Thyroid gland (tissue), 4 donors: ENCODE measurements around the gene SNRPA1. TPM values are rescaled to one million over a fixed set of nuclear protein-coding genes. Genes with fewer than 3 reads are reported as not detected.
A peak's percentile ranks its signal among the peaks of the same experiment; 100 is the strongest.

Experiments
- DNase-seq, 2 donors: peaks; one replicate each; pipeline ENCODE4 v3.0.0-alpha.2; 2019
- H3K27ac ChIP-seq, 3 donors: fragments of 200-600 bp; sonication (generic); 1 replicate in 2 of 3; 2 replicates in 1 of 3; pipeline ENCODE4 v1.5.1; 2016 to 2019; ENCODE audit warnings: mild to moderate bottlenecking in 1 of 3, moderate library complexity in 1 of 3
- H3K27me3 ChIP-seq: fragments of 200-600 bp; sonication (generic); one replicate; pipeline ENCODE4 v1.5.1; 2019
- H3K36me3 ChIP-seq, 2 donors: fragments of 200-600 bp; sonication (generic); one replicate each; pipeline ENCODE4 v1.5.1; 2016 to 2019
- H3K4me1 ChIP-seq, 2 donors: fragments of 200-600 bp; sonication (generic); one replicate each; pipeline ENCODE4 v1.5.1; 2017 to 2019
- H3K4me3 ChIP-seq, 3 donors: fragments of 200-600 bp; sonication (generic); replicated peaks in 1 of 3; 1 replicate in 2 of 3; 2 replicates in 1 of 3; pipeline ENCODE4 v1.5.1; 2016; ENCODE audit warnings: mild to moderate bottlenecking in 1 of 3
- H3K9me3 ChIP-seq: fragments of 200-600 bp; sonication (generic); one replicate; pipeline ENCODE4 v1.5.1; 2017
- POLR2A ChIP-seq, 2 donors: fragments of 450-650 bp; IDR thresholded peaks; one replicate each; pipeline ENCODE4 v1.6.1; 2017; ENCODE audit warnings: antibody characterized with exemption in 2 of 2, mild to moderate bottlenecking in 2 of 2, moderate library complexity in 1 of 2
- WGBS, 2 donors: methylation state at CpG; one replicate each; pipeline ENCODE4 v1.1.5; 2017; 5-methylcytosine and 5-hydroxymethylcytosine counted together
- intact Hi-C: fragments of 100-400 bp; cut with DNase I; formaldehyde crosslinking; loops from one replicate; pipeline ENCODE4 v1.15.1; 2023
- total RNA-seq, 4 donors: library from RNA; depleted of rRNA; stranded (reverse); fragments of >200 nt; gene quantifications; one replicate each; pipeline ENCODE4 v1.2.3, GENCODE V29; 2016
- TF ChIP-seq, protein P1 (sequence below), 6 experiments: fragments of 200-600 bp in 3 of 6; fragments of 450-650 bp in 3 of 6; sonication (generic) in 3 of 6; IDR thresholded peaks; one replicate each; pipeline ENCODE4 v1.5.1; 2016 to 2019; ENCODE audit warnings: antibody characterized with exemption in 6 of 6, mild to moderate bottlenecking in 2 of 6, inconsistent platforms in 1 of 6, moderate library complexity in 1 of 6

SNRPA1 gene
- total RNA-seq, 4 donors from 2014 or later: 34.8 to 111 (median 71.1) TPM

DNA sequence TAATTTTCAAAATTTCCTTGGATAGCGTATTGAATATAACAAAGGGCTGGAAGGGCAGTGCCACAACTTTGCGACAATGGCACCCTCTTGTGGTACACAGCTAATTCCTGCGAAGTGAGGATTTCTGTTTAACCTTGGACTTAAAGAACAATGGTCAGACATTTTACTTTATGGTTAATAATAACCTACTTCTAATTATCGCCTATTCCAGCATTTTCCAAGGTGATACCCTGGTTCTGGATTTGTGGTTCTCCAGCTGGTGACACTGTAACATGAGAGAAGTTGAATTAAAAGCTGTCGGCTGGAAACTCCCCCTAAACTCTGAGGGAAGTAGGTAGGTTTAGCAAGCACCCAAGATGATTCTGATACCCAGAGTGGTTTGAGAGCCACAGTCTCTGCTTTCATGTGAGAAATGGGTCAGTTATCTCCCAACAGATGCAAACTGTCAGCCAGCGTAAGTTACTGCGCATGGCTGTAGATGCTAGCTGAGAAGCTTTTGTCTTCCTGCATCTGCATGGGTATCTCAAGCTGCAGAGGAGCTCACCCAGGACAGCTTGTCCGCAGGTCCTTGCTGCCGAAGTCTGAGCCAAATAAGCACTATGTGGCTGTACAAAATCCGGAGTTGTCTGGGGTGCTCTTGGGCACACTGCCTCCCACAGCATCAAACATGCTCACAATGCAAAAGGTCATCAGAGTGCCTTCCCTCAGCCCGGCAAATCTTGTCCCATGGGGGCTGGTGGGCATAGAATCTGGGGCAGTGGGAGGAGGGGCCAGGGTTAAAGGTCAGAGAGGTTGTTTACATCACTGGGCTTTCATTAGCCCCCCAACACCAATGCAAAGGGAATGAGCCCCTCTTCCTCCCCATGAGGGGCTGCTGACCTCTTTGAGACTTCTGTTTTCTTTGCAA, 36.6 kb downstream of the SNRPA1 start:
- Histone ChIP-seq H3K27me3 (no peaks in the 10 kb centered on the region), H3K4me3 (no peak overlapping the region), H3K36me3 (no peaks in the 10 kb centered on the region), H3K4me1 (no peaks in the 10 kb centered on the region), H3K9me3 (no peaks in the 10 kb centered on the region), H3K27ac (no peak overlapping the region)
- WGBS, 2 donors: 32 to 34% methylated on average over 9 to 11 of the region's 11 CpGs
- DNase-seq: peak; percentile 61 to 65
- TF ChIP-seq, protein P1, sequence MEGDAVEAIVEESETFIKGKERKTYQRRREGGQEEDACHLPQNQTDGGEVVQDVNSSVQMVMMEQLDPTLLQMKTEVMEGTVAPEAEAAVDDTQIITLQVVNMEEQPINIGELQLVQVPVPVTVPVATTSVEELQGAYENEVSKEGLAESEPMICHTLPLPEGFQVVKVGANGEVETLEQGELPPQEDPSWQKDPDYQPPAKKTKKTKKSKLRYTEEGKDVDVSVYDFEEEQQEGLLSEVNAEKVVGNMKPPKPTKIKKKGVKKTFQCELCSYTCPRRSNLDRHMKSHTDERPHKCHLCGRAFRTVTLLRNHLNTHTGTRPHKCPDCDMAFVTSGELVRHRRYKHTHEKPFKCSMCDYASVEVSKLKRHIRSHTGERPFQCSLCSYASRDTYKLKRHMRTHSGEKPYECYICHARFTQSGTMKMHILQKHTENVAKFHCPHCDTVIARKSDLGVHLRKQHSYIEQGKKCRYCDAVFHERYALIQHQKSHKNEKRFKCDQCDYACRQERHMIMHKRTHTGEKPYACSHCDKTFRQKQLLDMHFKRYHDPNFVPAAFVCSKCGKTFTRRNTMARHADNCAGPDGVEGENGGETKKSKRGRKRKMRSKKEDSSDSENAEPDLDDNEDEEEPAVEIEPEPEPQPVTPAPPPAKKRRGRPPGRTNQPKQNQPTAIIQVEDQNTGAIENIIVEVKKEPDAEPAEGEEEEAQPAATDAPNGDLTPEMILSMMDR (IDR thresholded peaks at IDR 0.05): peak; percentile 68 to 94 (median 84)
- no peak for TF ChIP-seq POLR2A (IDR thresholded peaks at IDR 0.05)
- intact Hi-C loops: loop anchor here (2.0 to 10.0 kb wide), 2 partner anchors 244 to 344 kb away; partner anchors contain the start of gene LRRK1

DNA sequence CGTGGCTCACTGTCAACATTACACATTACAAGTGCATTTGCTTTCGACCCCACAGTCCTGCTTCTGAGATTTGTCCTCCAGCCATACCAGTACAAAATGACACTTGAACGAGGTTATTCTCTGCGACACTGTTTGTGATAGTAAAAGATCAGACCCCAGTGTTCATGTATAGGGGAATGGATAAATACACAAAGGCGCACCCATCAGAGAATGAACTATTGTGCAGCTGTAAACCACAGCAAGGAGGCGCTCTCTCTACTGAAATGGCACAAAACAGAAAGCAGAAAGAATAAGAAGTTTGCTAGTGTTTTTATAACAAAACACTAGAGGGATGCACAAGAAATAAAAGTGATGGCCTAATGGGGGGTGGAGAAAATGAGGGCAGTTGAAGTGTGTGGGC, 38.3 kb downstream of the SNRPA1 start:
- no peak for TF ChIP-seq POLR2A (IDR thresholded peaks at IDR 0.05)
- TF ChIP-seq, protein P1 (IDR thresholded peaks at IDR 0.05): no peak
- no peaks in the 10 kb centered on the region for H3K9me3 ChIP-seq
- no peaks in the 10 kb centered on the region for H3K27me3 ChIP-seq
- H3K4me3 ChIP-seq: no peak overlapping the region
- intact Hi-C loops: loop anchor here (2.0 to 10.0 kb wide), 2 partner anchors 168 to 342 kb away; partner anchors contain the start of gene LRRK1
- H3K27ac ChIP-seq: no peak overlapping the region
- no peak for DNase-seq
- H3K36me3 ChIP-seq: no peaks in the 10 kb centered on the region
- WGBS, 2 donors: 85 to 87% methylated on average over 6 of the region's 6 CpGs
- peaks cover 0 to 3% of the 10 kb centered on the region in 2 donors for H3K4me1 ChIP-seq

DNA sequence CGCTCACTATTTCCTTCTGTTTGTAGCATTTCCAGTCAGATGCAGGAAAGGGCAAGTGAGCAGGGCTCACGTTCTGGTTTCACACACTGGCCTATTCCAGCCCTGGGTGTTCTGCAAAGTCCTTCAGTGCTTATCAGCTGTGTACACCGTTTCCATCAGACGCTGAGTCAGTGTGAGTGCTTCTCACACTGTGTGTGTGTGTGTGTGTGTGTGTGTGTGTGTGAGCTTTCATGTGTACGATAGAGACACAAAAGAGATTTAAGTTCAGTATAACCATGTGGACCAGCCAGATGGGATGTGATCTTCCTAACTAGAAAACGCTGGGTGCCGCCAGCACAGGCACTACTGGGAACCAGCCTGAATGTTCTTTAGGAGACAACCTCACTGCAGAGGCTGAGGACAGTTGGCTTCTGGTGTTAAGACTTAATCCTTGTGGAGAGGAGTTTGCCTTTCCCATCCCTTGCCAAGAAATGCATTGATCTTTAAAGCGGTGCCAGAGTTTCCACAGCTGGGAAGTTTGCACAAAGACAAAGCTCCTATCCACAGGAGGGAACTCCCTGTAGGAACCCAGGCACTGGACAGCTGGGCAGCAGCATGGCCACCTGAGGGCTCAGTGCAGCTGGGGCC, 39.3 kb downstream of the SNRPA1 start:
- H3K27ac ChIP-seq: no peak overlapping the region
- H3K4me3 ChIP-seq: no peak overlapping the region
- H3K36me3 ChIP-seq: no peaks in the 10 kb centered on the region
- peaks cover under 1 to 3% of the 10 kb centered on the region in 2 donors for H3K4me1 ChIP-seq
- no peaks in the 10 kb centered on the region for H3K27me3 ChIP-seq
- intact Hi-C loops: loop anchor here (2.0 to 10.0 kb wide), 2 partner anchors 167 to 341 kb away; partner anchors contain the start of gene LRRK1
- peak; percentile 66 to 70 for DNase-seq
- TF ChIP-seq, protein P1 (IDR thresholded peaks at IDR 0.05): no peak
- no peak for TF ChIP-seq POLR2A (IDR thresholded peaks at IDR 0.05)
- WGBS, 2 donors: 33 to 38% methylated on average over 8 of the region's 8 CpGs
- H3K9me3 ChIP-seq: no peaks in the 10 kb centered on the region

DNA sequence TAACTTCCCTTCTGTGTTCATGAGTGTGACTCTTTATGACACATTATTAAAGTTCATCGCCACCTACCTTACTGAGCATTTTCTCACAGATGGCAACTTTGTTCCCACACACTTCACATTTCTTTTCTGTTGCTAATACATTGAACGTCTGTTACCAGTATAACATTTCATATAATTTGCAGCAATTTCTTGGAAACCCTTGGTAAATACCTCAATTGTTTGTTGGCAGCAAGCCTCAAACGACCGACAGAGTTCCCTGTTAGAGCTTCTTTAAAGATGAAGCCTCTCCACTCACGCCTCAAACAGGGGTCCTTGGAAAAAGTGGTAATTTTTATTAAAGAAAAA, 40.0 kb downstream of the SNRPA1 start:
- intact Hi-C loops: loop anchor here (10.0 kb wide), 1 partner anchor 340 kb away; the partner anchor contains the start of gene LRRK1
- no peak for DNase-seq
- no peaks in the 10 kb centered on the region for H3K9me3 ChIP-seq
- H3K4me1 ChIP-seq: peaks cover 3 to 7% of the 10 kb centered on the region in 2 donors
- TF ChIP-seq, protein P1 (IDR thresholded peaks at IDR 0.05): no peak
- no peak for TF ChIP-seq POLR2A (IDR thresholded peaks at IDR 0.05)
- no peaks in the 10 kb centered on the region for H3K27me3 ChIP-seq
- no peak overlapping the region for H3K27ac ChIP-seq
- WGBS, 2 donors: 71 to 80% methylated on average over 5 of the region's 5 CpGs
- no peak overlapping the region for H3K4me3 ChIP-seq
- H3K36me3 ChIP-seq: no peaks in the 10 kb centered on the region
